Hepatocyte (in vitro differentiated cells): ENCODE results near the gene SPCS2. TPM values are rescaled to one million over a fixed set of nuclear protein-coding genes. Genes with fewer than 3 reads are reported as not detected.

Experiments
- DNase-seq: peaks from one replicate; pipeline ENCODE4 v3.0.0-alpha.2; 2016; ENCODE audit warnings: low spot score
- H2AFZ ChIP-seq: fragments of 200-600 bp; sonication (generic); 2 replicates; pipeline ENCODE4 v1.6.0; 2016; ENCODE audit warnings: antibody characterized with exemption, mild to moderate bottlenecking
- H3K27ac ChIP-seq: fragments of 200-600 bp; sonication (generic); 2 replicates; pipeline ENCODE4 v1.5.1; 2016; ENCODE audit warnings: mild to moderate bottlenecking
- H3K27me3 ChIP-seq: fragments of 200-600 bp; sonication (generic); 2 replicates; pipeline ENCODE4 v1.6.1; 2016
- H3K36me3 ChIP-seq: fragments of 200-600 bp; sonication (generic); replicated peaks from 2 replicates; pipeline ENCODE4 v1.5.1; 2016; ENCODE audit warnings: low read depth; ENCODE audit not compliant: insufficient read depth
- H3K4me1 ChIP-seq: fragments of 200-600 bp; sonication (generic); 2 replicates; pipeline ENCODE4 v1.5.1; 2016; ENCODE audit warnings: mild to moderate bottlenecking, moderate library complexity; ENCODE audit not compliant: insufficient read depth
- H3K4me2 ChIP-seq: fragments of 200-600 bp; sonication (generic); 2 replicates; pipeline ENCODE4 v1.6.0; 2016
- H3K4me3 ChIP-seq: fragments of 200-600 bp; sonication (generic); 2 replicates; pipeline ENCODE4 v1.5.1; 2016; ENCODE audit warnings: mild to moderate bottlenecking
- H3K79me2 ChIP-seq: fragments of 200-600 bp; sonication (generic); 2 replicates; pipeline ENCODE4 v1.6.0; 2017; ENCODE audit warnings: mild to moderate bottlenecking
- H3K9me2 ChIP-seq: fragments of 200-600 bp; sonication (generic); replicated peaks from 2 replicates; pipeline ENCODE4 v1.6.0; 2017; ENCODE audit warnings: mild to moderate bottlenecking; ENCODE audit not compliant: insufficient read depth
- H3K9me3 ChIP-seq: fragments of 200-600 bp; sonication (generic); 2 replicates; pipeline ENCODE4 v1.5.1; 2016; ENCODE audit warnings: low read depth, mild to moderate bottlenecking
- H4K20me1 ChIP-seq: fragments of 200-600 bp; sonication (generic); 2 replicates; pipeline ENCODE4 v1.6.0; 2016; ENCODE audit warnings: mild to moderate bottlenecking; ENCODE audit not compliant: insufficient read depth, poor library complexity, severe bottlenecking
- EZH2 ChIP-seq: fragments of 200-600 bp; sonication (generic); IDR thresholded peaks from 2 replicates; pipeline ENCODE4 v1.6.1; 2016; ENCODE audit warnings: antibody characterized with exemption, mild to moderate bottlenecking, borderline replicate concordance
- EZH2phosphoT487 ChIP-seq: fragments of 200-600 bp; sonication (generic); IDR thresholded peaks from one replicate; pipeline ENCODE4 v1.6.1; 2018; ENCODE audit warnings: antibody characterized with exemption, mild to moderate bottlenecking, low read depth, moderate library complexity; ENCODE audit not compliant: unreplicated experiment, severe bottlenecking
- WGBS: methylation state at CpG from one replicate; pipeline ENCODE4 v1.1.6; 2016; ENCODE audit warnings: low lambda C conversion rate; ENCODE audit errors: missing lambda C conversion rate; 5-methylcytosine and 5-hydroxymethylcytosine counted together
- polyA plus RNA-seq: library from polyadenylated mRNA; unstranded; fragments of >200 nt; fragmentation: Nextera tagmentation; extraction: Ambion mirVana; gene quantifications from 2 replicates; pipeline ENCODE4 v1.2.1, GENCODE V29; 2016
- small RNA-seq: library from RNA; depleted of rRNA; stranded (forward); fragments of <200 nt; gene quantifications from one replicate; pipeline ENCODE3, GENCODE V24; 2014
- total RNA-seq: library from RNA; depleted of rRNA; stranded (reverse); fragments of >200 nt; gene quantifications from 2 replicates; pipeline ENCODE4 v1.2.3, GENCODE V29; 2014
- TF ChIP-seq, protein P1 (sequence below): fragments of 200-600 bp; sonication (generic); IDR thresholded peaks from 2 replicates; pipeline ENCODE4 v1.5.1; 2016; ENCODE audit warnings: antibody characterized with exemption, mild to moderate bottlenecking; ENCODE audit not compliant: poor library complexity

The SPCS2 gene
- total and polyA plus RNA-seq, 2 experiments from 2014 or later = 51.0 to 428 TPM

DNA sequence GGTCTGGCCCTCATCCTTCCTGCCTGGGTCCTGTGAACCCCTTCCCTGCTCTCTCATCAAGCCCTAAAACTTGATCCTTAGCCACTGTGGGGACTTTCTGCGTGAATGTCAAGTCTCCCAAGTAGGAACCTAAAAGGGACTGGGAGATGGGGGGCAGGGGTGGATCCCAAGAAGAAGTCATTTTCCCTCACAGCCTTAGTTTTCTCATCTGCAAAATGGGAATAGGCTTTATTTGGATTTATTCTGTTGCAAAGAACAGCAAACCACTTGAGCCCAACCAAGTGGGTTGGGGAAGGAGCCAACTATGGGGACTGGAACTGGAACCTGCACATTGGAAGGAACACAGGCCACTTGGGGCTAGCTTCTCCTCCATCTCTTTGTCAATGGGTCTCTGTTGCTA, 76.5 kb downstream of the SPCS2 start:
- no peaks in the 10 kb centered on the region for H3K4me1 ChIP-seq
- H3K36me3 ChIP-seq = no peaks in the 10 kb centered on the region
- WGBS = 100% methylated on average over 1 of the region's 1 CpG
- no peak overlapping the region for H3K4me3 ChIP-seq
- no peak for TF ChIP-seq EZH2
- TF ChIP-seq EZH2phosphoT487 = no peak
- TF ChIP-seq, protein P1, sequence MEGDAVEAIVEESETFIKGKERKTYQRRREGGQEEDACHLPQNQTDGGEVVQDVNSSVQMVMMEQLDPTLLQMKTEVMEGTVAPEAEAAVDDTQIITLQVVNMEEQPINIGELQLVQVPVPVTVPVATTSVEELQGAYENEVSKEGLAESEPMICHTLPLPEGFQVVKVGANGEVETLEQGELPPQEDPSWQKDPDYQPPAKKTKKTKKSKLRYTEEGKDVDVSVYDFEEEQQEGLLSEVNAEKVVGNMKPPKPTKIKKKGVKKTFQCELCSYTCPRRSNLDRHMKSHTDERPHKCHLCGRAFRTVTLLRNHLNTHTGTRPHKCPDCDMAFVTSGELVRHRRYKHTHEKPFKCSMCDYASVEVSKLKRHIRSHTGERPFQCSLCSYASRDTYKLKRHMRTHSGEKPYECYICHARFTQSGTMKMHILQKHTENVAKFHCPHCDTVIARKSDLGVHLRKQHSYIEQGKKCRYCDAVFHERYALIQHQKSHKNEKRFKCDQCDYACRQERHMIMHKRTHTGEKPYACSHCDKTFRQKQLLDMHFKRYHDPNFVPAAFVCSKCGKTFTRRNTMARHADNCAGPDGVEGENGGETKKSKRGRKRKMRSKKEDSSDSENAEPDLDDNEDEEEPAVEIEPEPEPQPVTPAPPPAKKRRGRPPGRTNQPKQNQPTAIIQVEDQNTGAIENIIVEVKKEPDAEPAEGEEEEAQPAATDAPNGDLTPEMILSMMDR = no peak
- H4K20me1 ChIP-seq = no peaks in the 10 kb centered on the region
- no peaks in the 10 kb centered on the region for H3K9me2 ChIP-seq
- no peak overlapping the region for H2AFZ ChIP-seq
- no peak for DNase-seq
- no peaks in the 10 kb centered on the region for H3K27me3 ChIP-seq
- no peak overlapping the region for H3K27ac ChIP-seq
- no peak overlapping the region for H3K4me2 ChIP-seq
- H3K9me3 ChIP-seq = no peaks in the 10 kb centered on the region
- H3K79me2 ChIP-seq = no peaks in the 10 kb centered on the region

GRCh38 chr11:75028321-75028720, 79.3 kb downstream of the SPCS2 start:
- no peak overlapping the region for H3K4me3 ChIP-seq
- no peaks in the 10 kb centered on the region for H3K27me3 ChIP-seq
- no peak overlapping the region for H3K4me2 ChIP-seq
- H2AFZ ChIP-seq = no peak overlapping the region
- H3K4me1 ChIP-seq = no peaks in the 10 kb centered on the region
- TF ChIP-seq EZH2phosphoT487 = no peak
- TF ChIP-seq EZH2 = no peak
- TF ChIP-seq, protein P1 = no peak
- H3K27ac ChIP-seq = no peak overlapping the region
- H3K9me2 ChIP-seq = no peaks in the 10 kb centered on the region
- DNase-seq = no peak
- no peaks in the 10 kb centered on the region for H3K79me2 ChIP-seq
- no peaks in the 10 kb centered on the region for H4K20me1 ChIP-seq
- H3K9me3 ChIP-seq = no peaks in the 10 kb centered on the region
- no peaks in the 10 kb centered on the region for H3K36me3 ChIP-seq

Small RNAs within 50 kb of the gene (small RNA-seq; reads per million reads assigned to genes)
- gene RNU6-216P = not detected

Other genes with a start within 250 kb of the SPCS2 start
- 0.44 and 0.83 TPM in 2 replicates for gene CHRDL2, start 217.8 kb upstream of the SPCS2 start, total RNA-seq
- 4.7 and 9.2 TPM in 2 replicates for gene CHRDL2, start 217.8 kb upstream of the SPCS2 start, polyA plus RNA-seq
- gene RNF169, start 200.4 kb upstream of the SPCS2 start, total RNA-seq = 18.8 and 20.4 TPM in 2 replicates
- gene RNF169, start 200.4 kb upstream of the SPCS2 start, polyA plus RNA-seq = 2.0 and 2.4 TPM in 2 replicates
- gene XRRA1, start 175 bp upstream of the SPCS2 start, total RNA-seq = 5.7 and 7.3 TPM in 2 replicates
- 4.9 and 13.0 TPM in 2 replicates for gene XRRA1, start 175 bp upstream of the SPCS2 start, polyA plus RNA-seq
- gene NEU3, start 39.7 kb downstream of the SPCS2 start, total RNA-seq = 11.7 and 12.4 TPM in 2 replicates
- gene NEU3, start 39.7 kb downstream of the SPCS2 start, polyA plus RNA-seq = 4.3 and 5.1 TPM in 2 replicates
- 0.07 TPM in 1 of 2 replicates, not detected in the other for gene OR2AT4, start 147.6 kb downstream of the SPCS2 start, total RNA-seq
- gene OR2AT4, start 147.6 kb downstream of the SPCS2 start, polyA plus RNA-seq = not detected in 2 replicates
- 52.2 and 79.2 TPM in 2 replicates for gene SLCO2B1, start 201.8 kb downstream of the SPCS2 start, total RNA-seq
- gene SLCO2B1, start 201.8 kb downstream of the SPCS2 start, polyA plus RNA-seq = 43.4 and 51.6 TPM in 2 replicates